GM18520 (cell line): Measurements from ENCODE around the gene KCNJ18.
"Not testable (repeated sequence)": the region's sequence is repeated elsewhere in the genome, so short reads cannot be mapped to it uniquely, and the experiment has no call there.

Source experiments
- ATAC-seq: cut with Tn5 transposase; IDR thresholded peaks from one replicate; pipeline ENCODE4 v1.9.1; 2021; ENCODE audit not compliant: unreplicated experiment

Gene KCNJ18

GRCh38 chr17:21749696-21750531 lies 57.6 kb downstream of the KCNJ18 start:
- not testable (repeated sequence) for ATAC-seq

- not testable (repeated sequence) for ATAC-seq
These were observed 58.8 kb downstream of the KCNJ18 start for GRCh38 chr17:21751111-21751510.
